Inferior parietal cortex (tissue), 1 donor: ENCODE measurements around the gene PDE4D.

Source experiments
- DNase-seq: peaks from one replicate; pipeline ENCODE4 v3.0.0-alpha.2; 2016; ENCODE audit errors: extremely low spot score

The PDE4D gene

DNA sequence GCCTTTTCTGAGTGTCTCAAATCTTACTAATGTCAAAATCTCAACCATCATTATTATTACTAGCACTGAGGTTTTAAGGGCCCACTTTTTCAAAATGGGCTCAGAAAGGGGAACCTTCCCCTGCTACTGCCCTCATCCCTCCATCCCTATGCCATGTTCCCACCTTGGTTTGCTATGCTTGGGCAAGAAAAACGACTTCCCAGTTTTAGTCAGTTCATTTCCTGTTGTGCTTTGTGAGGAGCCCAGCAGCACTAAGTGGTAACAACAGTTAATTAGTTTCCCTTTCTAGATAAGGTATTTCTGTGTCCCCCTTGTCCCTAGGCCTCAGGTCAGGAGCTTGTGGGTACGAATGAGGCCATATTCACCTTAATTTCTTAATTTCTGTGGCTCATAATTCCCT, 715.5 kb downstream of the PDE4D start:
- DNase-seq, result no peak

DNA sequence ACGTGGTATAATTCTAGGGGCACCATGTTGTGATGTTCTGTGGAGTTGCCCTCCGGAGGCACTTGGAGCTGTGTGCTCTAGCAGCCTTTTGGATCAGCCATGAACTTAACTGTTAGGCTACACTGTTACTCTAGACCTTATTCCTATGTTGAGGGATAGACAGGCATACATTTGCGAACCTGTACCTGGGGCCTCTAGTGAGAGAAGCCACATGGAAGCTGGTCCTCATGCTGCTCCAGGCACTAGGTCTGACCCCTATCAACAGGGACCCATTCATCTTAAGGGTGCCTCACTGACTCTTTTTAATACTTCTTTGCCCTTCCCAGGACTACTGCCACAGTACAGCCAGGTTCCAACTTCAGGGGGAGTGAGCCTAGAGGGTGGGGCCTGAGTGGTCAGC, 715.9 kb downstream of the PDE4D start:
- DNase-seq, result no peak

- DNase-seq, result peak; percentile 57
These were observed 719.2 kb downstream of the PDE4D start for GRCh38 chr5:59174248-59174844.

DNA sequence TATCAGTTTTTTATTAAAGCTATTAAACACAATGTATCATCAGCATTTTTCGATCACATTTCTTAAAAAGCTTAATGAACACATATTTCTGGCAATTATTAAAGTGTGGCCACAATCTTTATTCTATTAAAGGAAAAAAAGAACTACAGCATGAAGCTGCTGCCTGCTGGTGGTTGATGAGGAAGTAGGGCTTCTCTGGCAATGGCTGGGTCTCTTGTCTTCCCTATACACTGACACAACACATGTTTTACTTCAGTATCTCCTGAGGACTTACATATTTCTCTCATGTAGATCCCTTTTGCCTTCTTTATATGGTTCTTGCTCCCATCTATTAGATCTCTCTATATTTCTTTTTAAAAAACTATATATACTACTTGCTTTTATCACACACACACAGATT, 719.9 kb downstream of the PDE4D start:
- no peak for DNase-seq

- no peak for DNase-seq
These were observed 722.4 kb downstream of the PDE4D start for GRCh38 chr5:59171131-59171530.

- no peak for DNase-seq
These were observed 723.8 kb downstream of the PDE4D start for GRCh38 chr5:59169768-59170150.

DNA sequence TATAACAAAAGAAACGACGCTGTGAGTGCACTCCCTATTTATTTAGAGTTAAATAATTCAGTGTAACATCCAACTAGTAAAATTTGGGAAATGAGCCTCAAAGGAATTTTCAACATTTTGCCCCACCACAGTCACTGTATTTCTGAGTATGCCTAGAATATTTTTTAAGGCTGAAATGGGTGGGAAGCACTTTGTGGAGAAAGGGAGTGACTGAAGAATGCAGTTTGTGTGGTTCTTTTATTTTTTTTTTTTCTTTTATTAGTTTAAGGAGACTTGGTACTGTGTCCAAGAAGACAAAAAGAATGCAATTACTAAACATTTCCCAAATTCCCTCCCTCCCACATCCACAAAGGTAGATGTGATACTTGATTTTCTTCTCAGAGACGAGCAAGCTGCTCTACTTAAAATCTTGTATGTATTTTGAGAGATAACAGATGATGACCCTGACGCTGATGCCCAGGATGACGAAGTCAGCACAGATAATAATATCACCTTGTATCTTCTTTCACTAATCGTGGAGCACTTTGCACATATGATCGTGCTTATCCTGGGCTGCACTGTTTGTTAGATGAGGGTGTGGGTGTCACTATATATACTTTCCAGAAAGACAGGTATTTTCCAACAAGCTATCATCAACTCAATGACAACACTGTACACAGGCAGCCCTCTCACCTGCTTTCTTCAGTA, 724.3 kb downstream of the PDE4D start:
- no peak for DNase-seq

- no peak for DNase-seq
These were observed 725.5 kb downstream of the PDE4D start for GRCh38 chr5:59168067-59168466.

- no peak for DNase-seq
These were observed 729.3 kb downstream of the PDE4D start for GRCh38 chr5:59164041-59164830.

DNA sequence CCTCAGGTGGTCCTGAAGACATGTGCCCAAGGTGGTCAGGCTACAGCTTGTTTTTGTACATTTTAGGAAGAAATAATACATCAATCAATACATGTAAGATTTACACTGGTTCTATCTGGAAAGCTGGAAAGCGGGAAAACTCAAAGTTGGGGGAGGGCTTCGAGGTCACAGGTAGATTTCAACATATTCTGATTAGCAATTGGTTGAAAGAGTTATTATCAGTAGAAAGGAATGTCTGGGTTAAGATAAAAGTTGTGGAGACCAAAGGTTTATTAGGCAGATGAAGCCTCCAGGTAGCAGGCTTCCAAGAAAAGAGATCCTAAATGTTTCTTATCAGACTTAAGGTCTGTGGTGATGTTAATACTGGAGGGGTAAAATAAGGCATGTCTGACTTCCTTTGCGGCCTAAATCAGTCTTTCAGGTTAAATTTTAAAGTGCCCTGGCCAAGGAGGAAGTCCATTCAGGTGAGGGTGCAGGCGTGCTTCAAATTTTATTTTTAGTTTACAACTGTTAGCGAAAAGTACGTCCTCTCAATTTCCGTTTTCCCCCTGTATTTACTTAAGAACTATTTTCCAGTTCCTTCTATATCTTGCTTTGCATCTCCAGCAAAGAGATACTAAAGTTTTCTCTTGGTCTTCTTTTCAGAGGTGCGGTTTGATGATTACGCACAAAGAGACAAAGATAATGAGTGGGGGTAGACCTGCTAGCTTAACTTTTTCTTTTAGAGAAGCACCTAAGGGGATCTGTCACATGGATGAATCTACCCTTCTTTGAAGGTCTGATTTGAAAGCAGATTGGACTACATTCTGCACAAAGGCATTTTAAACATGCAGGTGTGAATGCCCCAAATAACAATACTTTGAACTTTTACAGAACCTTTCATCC, 732.1 kb downstream of the PDE4D start:
- no peak for DNase-seq

DNA sequence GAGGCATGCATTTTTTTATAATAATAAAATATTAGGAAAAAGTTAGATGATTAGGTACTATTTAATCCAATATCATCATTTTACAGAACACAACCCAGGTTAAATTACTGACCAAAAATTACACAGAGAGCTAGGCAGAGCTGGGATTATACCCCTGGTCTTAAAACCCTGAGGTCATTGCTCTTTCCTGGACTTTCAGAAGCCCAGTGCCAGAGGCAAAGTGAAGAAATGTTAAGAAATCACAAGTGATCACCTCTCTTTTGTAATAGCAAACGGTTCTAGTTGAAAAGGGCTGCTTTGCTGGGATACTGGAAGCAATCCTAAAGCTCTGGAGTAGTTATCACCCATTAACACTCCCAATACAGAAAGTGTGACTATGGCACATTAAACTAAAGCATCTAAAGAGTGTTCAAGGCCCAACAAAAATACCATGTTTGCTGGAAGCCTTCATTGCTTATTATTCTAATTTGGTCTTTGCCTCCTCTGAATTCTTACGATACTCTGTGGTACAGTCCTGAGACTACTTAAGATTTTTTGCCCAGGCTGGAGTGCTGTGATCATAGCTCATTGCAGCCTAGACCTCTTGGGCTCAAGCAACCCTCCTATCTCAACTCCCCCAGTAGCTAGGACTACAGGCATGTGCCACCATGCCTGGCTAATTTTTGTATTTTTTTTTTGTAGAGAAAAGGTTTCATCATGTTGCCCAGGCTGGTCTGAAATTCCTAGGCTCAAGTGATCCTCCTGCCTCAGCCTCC, 734.7 kb downstream of the PDE4D start:
- no peak for DNase-seq

DNA sequence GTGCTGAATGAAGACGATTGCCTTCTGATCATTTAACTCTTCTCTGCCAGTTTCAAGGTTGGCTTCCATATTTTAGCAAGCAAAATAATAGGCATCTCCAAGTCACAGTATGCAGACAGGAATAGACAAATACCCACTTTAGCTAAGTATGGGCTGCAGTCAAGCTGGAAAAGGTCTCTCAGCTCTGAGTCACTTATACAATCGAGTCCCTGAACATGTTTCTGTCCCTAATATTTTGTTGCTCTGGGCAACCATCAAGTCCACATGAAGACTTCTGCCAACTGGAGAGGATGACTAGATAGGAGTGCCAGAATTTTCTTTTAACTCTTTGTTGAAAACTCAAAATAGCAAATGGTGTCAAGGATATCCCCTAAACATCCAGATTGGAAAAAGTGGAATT, 735.4 kb downstream of the PDE4D start:
- DNase-seq, result no peak

DNA sequence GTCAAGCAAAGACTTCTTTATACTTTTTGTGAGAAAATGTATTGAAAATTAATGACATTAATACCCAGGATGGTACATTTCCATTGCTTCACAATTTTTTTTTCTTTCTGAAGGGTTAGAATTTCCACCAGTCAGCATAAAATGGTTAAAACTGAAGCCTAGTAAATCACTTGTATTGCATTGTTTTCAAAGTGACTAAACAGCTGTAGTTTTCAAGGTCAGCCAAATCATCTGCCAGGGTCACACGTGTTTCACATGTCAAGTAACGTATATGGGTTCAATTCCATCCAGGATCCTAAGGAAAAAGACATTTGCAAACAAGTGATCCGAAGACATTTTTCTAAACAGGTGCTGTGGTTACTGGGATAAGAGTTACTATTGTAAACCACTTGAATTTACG, 736.5 kb downstream of the PDE4D start:
- no peak for DNase-seq

DNA sequence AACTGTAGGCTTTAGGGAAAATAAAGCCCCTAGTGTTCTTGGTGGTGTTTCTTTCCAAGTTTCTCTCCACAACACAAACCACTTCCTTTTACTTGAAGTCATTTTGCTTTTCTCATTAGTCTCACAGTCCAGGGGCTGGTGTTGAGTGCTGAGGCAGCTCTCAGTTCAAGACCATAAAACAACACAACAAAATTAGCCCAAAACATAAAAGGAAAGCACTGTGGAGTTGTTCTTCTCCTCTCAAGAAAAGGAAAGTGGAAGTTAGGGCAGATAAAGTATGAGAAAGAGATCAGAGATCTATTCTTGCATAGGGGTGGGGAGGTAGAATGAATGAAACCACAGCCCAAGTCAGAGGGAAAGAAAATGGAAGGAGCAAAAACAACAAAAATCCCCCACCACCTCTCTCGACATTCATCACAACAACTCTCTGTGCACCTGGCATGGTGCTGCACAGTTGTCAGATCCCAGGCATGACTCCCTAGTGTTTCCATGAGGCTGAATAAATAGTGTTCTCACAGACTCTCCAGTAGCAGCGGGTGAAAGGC, 740.8 kb downstream of the PDE4D start:
- no peak for DNase-seq

DNA sequence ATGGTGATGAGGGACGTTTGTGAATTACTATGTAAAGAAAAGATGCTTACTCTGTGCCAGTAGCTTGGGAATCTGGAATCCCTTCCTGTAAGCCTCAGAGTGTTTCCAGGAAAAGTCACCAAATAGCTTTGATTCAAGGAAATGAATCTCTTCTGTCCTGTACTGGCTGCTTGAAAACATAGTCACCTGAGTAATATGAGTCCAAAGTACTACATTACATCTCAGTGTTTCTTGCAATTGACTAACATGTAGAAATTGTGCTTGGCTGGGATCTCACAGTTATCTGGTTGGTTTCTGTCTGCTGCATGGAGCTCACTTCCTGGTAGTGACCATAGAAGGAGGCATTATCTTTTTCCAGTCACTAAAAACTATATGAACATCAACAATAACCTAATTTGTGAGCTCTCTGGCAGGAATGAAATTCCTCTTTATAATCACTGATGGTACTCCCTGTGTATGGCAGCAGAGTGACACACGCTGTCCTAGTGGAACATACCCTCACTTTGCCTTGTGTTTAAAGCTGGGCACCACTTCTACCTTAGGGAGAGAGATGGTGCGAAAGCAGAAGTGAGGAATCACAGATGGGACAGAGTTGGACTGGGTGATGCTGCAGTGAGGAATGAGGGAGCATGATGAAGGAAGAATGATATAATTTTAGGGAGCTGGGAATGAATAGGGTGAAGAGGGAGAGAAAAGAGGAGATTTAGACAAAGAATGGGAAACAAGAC, 742.2 kb downstream of the PDE4D start:
- DNase-seq, result no peak

DNA sequence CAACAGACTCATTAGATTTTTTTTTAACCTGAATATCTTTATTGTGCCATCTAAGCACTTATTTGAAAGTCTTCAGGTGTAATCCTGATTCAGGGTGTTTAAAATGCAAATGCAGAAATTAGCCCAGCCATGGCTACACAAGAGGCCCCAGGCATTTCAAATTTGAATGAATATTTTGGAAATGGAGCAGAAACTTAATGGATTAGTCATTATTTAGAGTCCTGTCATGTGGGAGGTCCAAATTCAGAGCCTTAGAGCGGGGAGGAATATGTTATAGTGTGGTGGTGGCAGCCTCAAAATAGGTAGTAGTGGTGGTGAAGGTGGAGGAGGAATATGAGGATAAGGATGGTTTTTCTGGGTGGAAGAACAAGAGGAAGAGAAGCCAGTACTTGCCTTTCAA, 743.7 kb downstream of the PDE4D start:
- no peak for DNase-seq

DNA sequence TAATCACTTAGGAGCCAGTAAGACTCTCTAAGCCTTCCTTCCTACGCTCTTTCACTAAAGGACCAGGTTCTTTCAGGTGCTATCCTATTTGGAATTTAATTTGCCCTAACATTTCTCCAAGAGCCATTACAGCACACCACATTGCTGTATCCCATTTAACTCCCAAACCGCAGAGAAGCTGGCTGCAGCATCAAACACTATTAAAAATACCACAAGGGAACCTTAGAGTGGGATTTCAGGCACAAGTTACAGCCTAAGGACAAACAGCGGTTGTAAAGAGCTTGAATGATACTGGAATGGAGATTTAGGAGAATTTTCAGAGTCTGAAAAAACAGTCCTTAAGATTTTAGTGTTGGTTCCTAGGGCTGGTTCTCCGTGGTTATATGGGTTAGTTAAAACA, 744.3 kb downstream of the PDE4D start:
- DNase-seq, result no peak

- no peak for DNase-seq
These were observed 746.8 kb downstream of the PDE4D start for GRCh38 chr5:59146729-59147128.

DNA sequence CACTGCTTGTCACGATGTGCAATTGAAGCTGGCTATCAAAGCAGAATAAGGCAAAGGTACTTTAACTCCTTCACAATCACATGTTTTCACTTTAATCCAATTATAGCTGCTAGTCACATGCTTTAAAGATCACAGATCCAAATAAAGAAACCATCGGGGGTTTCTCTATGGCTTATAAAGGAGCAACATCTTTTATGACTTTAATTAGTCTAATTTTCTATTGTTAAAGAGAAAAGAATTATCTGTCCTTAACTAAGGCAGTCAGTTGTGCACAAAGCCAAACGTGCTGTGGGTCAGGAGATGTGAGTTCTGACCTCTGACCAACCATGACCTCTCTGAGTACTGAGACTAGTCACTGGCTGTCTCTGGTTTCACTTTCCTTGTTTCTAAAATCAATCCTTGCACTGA, 749.6 kb downstream of the PDE4D start:
- DNase-seq, result no peak

- no peak for DNase-seq
These were observed 750.6 kb downstream of the PDE4D start for GRCh38 chr5:59142927-59143326.
